GM18519 (cell line): ENCODE results near the gene EXOSC5.
A peak's percentile ranks its signal among the peaks of the same experiment; 100 is the strongest.
"Not testable (repeated sequence)": the region's sequence is repeated elsewhere in the genome, so short reads cannot be mapped to it uniquely, and the experiment has no call there.

ENCODE experiments used
- ATAC-seq: cut with Tn5 transposase; IDR thresholded peaks from one replicate; pipeline ENCODE4 v1.9.1; 2021; ENCODE audit warnings: mild to moderate bottlenecking, moderate library complexity; ENCODE audit not compliant: unreplicated experiment, low FRiP score

EXOSC5 gene

DNA sequence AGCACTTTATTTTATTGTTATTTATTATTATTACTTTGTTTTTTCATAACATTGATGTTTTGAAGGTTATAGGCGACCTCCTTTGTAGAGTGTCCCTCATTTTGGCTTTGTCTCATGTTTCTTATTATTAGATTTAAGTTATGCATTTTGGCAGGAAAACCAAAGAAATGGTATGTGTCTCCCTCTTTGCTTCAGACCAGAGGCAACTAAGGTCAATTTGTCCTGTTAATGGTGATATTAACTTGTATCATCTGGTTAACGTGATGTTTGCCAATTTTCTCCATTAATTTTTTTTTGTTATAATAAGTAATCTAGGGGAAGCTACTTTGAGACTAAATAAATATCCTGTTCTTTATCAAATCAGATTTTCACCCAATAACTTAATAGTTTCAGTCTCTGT, 24.7 kb downstream of the EXOSC5 start:
- no peak for ATAC-seq

DNA sequence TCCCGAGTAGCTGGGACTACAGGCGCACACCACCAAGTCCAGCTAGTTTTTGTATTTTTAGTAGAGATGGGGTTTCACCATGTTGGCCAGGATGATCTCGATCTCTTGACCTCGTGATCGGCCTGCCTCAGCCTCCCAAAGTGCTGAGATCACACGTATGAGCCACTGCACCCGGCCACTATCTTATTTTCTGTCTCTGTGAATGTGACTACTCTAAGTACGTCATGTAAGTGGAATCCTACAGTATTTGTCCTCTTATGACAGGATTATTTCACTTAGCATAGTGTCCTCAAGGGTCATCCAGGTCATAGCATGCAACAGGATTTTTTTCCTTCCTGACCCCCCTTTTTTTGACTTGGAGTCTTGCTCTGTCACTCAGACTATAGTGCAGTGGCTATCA, 25.6 kb downstream of the EXOSC5 start:
- ATAC-seq = no peak

DNA sequence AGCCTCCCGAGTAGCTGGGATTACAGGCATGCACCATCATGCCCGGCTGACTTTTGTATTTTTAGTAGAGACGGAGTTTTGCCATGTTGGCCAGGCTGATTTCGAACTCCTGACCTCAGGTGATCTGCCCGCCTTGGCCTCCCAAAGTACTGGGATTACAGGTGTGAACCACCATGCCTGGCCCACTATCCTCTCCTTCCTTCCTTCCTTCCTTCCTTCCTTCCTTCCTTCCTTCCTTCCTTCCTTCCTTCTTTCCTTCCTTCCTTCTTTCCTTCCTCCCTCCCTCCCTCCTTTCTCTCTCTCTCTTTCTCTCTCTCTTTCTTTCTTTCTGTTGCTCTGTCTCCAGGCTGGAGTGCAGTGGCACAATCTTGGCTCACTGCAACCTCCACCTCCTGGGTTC, 26.0 kb downstream of the EXOSC5 start:
- ATAC-seq = not testable (repeated sequence)

DNA sequence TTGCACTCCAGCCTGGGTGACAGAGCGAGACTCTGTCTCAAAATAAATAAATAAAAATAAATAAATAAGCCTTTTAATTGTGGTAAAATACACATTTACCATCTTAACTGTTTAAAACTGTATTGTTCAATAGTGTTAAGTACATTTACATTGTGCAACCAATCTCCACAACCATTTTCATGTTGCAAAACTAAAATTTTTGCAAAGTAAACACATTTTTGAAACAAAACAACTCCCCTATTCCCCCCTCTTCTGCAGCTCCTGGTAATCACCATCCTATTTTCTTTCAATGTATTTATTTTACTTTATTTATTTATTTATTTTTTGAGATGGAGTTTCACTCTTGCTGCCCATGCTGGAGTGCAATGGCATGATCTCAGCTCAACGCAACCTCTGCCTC, 27.4 kb downstream of the EXOSC5 start:
- no peak for ATAC-seq

DNA sequence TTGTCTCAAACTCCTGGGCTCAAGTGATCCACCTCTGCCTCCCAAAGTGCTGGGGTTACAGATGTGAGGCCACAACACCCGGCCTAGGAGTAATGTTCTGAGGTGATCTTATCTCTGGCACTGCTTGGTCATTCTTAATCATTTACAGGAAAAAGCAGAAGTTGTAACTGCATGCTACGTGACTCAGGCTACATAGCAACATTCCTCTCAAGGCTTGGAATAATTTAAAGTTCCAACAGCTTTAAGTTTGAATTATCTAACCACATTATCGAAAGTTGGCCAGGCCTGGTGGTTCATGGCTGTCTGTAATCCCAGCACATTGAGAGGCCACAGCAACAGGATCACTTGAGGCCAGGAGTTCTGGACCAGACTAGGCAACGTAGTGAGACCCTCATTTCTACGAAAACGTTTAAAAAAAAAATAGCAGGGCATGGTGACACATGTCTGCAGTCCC, 29.3 kb downstream of the EXOSC5 start:
- ATAC-seq = no peak

DNA sequence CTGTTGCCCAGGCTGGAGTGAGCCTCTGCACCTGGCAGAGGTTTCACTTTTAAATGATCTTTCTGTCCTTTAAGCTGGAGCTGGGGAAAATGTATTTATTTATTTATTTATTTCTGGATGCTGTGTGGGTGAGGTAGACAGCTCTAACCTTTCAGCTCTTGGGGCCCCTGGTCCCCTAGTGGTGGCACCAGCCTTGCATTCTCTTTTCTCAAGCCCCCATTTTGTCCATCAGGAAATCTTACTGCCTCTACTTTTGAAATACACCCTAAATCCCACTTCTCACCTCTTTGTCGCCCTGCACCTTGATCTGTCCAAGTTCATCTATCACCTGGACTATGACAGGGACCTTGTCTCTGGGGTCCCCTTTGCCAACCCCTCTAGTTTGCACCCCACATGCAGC, 31.1 kb downstream of the EXOSC5 start:
- ATAC-seq = no peak

DNA sequence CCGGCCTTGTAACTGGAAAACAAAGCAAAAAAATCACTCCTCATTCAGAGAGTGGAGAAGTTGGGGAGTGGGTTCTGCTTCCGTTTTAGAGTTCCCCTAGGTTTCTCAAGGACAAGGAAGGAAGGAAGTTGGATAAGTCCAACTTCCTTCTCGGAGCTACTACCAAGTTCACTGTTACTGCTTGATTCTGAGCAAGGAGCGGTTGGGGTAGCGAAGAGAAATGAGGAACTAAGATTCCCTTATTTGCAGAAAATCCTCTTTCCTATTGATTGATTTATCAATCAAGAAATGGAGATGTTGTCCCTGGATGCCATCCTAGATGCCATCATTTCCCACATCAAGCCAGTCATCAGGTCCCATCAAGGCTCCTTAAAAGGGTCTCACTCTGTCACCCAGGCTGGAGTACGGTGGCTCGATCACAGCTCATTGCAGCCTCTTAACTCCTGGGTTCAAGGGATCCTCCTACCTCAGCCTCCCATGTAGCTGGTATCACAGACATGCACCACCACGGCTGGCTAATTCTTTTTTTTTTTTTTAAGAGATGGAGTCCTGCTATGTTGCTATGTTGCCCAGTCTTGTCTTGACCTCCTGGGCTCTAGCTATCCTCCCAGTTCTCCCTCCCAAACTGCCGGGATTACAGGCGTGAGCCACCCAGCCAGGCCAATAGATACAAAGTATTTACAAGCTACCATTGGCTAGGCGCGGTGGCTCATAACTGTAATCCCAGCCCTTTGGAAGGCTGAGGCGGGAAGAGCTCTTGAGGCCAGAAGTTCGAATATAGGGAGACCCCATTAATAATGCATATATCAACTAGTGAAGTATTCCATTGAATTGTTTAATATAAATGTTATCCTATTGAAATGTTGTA, 32.4 kb downstream of the EXOSC5 start:
- ATAC-seq = no peak

DNA sequence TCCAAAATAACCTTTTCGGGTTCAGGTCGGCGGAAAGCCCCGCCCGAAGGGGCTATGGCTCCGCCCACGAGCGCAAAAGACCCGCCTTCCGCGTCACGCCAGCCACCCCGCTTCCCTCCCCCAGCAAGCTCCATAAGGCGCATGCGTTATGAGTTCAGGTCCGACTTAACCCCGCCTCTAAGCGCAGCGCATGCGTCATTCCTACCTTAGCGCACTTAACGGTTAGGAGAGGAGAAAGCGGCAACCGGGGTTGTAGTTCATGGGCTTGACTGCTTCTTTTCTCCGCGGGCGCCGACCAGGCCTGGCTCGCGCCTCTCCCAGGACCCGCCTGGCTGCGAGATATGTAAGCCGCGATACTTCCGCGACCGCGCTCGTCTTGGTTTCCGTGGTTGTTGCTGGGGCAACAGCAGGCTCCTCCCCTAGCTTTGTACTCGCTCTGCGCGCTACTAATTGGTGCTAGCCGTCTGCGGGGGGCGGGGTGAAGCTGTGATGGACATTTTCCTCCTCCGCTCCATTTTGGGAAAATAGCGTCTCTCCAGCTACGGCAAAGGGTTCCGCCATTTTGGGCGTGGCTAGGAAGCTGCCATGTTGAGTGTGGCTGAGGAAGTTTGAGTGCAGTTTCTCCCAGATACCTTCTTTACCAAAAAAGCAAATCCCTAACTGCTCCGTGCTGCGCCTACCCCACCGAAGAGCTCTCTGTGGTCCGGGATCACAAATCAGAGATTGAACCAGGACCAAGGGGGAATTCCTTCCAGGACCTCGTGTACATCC, 33.2 kb downstream of the EXOSC5 start, which contains the start of gene B9D2:
Gene B9D2, minus strand, starts transcription at position 397 of the 771 bp plus-strand sequence. CDS start 630 bp downstream, outside the sequence.
- peak; percentile 73 for ATAC-seq

DNA sequence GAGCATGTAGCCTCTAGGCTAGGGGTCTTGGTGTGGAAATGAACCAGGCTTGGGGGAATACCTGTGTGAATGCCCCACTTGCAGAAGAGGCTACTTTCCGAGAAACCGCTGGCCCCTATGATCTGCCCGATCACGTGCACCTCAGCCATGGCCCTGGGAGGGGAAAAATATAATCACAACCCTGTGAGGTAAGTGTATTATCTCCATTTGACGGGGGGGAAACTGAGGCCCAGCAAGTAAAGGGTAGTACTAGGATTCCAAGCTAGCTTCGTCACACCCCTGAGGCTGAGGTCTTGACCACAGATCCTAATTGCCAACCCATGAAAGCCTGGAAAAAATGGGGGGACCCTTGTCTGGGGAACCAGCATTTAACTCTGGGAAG, 33.8 kb downstream of the EXOSC5 start:
- no peak for ATAC-seq

DNA sequence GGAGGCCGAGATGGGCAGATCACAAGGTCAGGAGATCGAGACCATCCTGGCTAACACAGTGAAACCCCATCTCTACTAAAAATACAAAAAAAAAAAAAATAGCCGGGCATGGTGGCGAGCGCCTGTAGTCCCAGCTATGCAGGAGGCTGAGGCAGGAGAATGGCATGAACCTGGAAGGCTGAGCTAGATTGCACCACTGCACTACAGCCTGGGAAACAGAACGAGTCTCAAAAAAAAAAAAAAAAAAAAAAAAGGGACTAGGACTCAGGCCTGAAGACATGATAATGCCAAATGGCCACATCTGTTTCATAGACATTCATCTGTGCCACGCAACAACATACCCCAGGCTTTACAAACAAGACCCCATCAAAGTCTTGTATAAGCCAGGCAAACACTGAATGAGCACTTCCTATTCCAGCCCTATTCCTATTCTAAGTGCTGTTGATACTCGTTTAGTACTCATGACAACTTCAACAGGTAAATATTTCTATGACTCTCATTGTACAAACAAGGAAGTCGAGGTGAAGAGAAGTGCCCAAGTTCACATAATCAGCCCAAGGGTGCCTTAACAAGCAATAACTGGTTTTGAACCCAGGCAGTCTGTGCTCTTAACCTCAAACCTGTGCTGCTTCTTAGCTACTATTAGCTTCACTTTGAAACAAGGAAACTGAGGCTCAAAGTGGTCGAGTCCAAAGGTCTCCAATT, 34.9 kb downstream of the EXOSC5 start:
- ATAC-seq = no peak

DNA sequence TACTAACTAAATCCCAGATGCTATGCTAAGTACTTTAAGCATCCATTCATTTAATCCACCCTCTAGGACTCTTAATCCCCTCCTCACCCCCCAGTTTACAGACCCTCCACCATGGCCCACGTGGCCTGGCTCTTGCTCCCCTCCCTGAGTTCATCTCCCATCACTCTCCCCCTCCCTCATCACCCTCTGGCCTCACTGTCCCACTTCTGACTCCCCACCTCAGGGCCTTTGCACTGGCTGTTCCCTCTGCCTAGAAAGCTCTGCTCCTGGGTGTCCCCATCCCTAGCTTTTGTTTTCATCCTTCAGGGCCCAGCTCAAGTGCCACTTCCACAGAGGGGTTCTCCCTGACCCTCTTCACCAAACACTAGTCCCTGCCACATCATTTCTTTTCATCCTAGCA, 37.4 kb downstream of the EXOSC5 start:
- ATAC-seq = no peak

DNA sequence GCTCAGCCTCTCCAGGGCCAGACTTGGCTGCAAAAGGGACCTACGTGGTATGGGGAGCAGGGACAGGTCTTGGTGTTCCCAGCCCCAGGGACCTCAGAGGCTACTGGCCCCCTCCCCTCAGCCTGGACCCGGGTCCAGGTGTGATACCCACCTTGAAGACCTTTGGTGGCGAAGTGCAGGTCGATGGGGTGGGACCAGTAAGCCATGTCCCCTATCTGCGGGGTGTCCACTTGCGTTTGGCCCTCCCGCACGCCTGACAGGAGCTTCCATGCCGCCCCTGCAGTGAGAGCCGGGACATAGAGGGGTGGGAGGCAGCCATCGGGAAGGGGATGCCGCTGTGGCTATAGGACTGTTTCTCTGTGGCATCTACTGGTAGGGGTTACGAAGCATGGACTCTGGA, 39.4 kb downstream of the EXOSC5 start:
- ATAC-seq = no peak

DNA sequence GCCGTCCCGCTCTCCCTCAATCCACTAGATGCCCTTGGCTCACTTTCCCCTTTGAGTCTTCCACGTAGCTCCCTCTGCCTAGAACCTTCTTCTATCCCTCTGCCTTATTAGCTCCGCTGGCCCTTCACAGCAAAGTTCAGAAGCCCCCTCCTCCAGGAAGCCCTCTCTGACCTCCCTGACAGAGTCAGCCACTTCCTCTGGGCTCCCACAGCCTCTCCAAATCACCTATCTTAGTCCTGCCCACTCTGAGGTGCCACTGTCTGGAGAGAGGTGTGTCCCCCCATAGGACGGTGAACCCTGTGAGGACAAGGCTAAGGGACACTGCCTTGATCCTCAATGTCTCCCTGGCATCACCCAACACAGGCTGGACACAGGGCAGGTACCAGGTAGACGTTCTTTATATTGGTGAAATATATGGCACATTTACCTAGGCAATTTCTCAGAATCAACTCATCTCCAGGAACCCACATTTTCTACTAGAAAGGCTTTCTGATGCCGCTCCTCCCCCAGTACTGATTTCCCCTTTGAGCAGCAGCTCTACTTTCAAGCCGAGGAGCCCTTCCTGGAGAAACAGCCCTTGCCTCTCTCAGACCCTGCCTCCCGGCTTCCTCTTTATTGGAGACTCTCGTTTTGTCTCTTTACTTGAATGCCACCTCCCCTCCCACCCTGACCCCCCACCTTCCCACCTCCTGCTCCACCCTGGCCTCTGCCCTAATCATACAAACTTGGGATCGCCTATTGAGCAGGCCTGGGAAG, 40.0 kb downstream of the EXOSC5 start:
- ATAC-seq = no peak

DNA sequence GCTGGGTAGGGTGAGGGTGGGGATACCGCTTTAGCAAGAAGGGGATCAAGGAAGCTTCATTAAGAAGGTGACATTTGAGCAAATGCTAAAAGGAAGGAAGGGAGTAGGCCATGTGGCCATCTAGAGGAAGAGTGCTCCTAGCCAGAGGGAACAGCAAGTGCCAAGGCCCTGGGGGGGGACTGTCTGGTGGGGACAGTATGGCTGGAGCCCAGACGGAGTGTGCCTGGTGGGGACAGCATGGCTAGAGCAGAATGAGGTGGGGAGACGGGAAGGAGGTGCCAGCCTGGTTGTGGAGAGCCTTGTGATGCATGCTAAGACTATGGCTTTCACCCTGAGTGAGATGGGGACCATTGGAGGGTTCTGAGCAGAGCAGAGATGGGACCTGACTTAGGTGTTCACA, 41.4 kb downstream of the EXOSC5 start:
- ATAC-seq = no peak

DNA sequence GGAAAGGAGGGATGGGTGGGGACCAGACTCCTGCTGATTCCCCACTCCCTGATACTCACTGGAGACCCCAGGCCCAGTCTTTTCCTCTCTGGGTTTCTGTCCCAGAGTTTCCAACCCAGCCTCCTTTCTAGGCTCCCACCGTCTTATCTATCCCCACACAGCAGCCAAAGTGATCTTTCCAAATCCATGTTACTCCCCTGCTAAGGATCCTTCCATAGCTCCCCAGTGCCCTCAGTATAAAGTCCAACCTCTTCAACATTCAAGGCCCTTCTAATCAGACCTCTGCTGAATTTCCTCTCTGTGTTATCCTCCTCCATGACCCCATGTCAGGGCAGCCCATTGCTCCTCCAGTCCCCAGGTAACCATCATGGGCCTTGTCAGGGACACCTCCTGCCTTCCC, 42.1 kb downstream of the EXOSC5 start:
- ATAC-seq = no peak

DNA sequence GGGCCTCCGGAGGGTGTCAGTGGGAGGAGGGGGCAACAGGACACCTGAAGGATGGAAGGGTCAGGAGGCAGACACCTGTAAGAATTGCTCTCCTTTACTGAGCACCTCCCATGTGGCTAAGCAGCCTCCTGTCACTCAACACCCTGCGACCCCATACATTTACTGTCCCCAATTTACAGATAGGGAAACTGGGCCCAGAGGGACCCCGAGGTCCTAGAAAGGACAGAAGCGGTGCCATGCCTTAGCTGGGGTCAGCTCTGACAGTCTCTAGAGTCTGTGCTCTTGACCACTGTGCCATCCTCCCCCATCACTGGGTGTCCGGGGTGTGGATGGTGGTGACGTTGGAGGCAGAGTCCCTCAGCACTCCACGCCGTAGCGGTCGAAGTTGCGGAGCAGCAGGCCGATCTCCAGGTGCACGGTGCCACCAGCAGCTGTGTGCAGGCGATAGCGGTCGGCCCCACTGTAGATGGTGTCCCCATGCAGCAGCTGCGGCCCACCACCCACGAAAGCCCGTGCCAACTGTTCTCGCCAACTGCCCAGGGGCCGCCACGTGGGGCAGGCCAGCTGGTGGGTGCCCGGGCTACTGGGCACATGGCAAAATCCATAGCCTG, 42.7 kb downstream of the EXOSC5 start:
- ATAC-seq = no peak

DNA sequence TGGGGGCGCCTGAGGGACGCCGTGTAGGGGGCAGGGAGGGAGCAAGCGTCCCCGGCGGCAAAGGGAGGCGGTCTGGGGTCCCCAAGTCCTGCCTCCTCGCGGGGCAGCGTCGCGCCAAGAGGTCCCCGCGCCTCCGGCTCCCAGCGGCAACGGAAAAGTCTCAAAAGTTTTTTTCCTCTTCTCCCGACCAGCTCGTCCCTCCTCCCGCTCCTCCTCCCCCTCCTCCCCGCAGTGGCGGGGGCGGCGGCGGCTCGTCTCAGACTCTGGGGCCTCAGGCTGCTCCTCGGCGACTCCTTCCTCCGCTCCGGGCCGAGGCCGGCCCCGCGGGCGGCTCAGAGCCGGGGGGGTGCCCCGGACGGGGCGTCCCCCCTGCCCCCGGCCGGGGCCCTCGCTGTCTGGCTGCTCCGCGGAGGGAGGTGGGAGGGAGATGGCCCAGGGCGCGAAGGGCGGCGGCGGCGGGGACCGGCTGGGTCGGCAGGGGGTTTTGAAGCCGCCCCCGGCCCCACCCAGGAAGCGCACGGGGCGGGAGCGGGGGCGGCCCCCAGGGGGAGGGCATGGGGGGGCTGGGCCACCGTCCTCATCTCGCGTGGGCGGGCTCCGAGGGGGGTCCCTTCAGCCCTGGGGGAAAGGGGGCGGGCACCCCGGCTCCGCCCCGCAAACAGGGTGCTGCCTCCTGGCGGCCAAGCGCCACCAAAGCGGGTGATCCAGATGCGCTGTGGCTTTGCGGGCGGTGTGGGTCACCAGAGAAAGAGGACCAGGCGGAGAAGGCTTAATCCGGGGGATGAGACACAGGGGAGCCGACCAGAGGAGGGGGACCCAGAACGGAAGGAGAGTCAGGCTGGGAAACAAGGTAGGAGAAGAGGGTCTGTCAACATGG, 43.5 kb downstream of the EXOSC5 start, which contains the start of gene TGFB1:
Gene TGFB1, minus strand, starts transcription at position 457 of the 877 bp plus-strand sequence. CDS start 878 bp downstream, outside the sequence.
- peak; percentile 42 for ATAC-seq

DNA sequence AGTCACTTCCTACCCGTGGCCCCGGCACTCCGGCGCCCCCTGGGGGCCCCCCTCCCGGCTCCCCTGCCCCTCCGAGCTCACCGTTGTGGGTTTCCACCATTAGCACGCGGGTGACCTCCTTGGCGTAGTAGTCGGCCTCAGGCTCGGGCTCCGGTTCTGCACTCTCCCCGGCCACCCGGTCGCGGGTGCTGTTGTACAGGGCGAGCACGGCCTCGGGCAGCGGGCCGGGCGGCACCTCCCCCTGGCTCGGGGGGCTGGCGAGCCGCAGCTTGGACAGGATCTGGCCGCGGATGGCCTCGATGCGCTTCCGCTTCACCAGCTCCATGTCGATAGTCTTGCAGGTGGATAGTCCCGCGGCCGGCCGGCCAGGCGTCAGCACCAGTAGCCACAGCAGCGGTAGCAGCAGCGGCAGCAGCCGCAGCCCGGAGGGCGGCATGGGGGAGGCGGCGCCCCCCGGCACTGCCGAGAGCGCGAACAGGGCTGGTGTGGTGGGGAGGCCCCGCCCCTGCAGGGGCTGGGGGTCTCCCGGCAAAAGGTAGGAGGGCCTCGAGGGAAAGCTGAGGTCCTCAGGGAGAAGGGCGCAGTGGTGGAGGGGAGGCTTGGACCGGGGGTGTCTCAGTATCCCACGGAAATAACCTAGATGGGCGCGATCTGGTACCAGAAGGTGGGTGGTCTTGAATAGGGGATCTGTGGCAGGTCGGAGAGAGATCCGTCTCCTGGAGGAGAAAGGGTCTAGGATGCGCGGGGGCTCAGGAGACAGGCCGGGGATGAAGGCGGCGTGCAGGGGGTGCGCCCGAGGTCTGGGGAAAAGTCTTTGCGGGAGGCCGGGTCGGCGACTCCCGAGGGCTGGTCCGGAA, 44.3 kb downstream of the EXOSC5 start:
- ATAC-seq = no peak
